Panc1 (cell line): ENCODE data around the gene SPINK8. TPM values are rescaled to one million over a fixed set of nuclear protein-coding genes. Genes with fewer than 3 reads are reported as not detected.

Source experiments
- ATAC-seq: fragments of 200-7000 bp; cut with Tn5 transposase; 2 replicates; pipeline ENCODE4 v1.9.1; 2020; ENCODE audit warnings: mild to moderate bottlenecking, moderate library complexity
- BruUV-seq: library from RNA; stranded (reverse); fragments of 400-500 nt; replicated peaks from 2 replicates; lab custom pipeline; 2021; lab: Mats Ljungman, UMichigan
- CTCF ChIA-PET: fragments of 300-600 bp; sonication (Branson Sonifier 250); formaldehyde crosslinking; loops from one replicate; lab custom pipeline; 2022; ENCODE audit warnings: antibody characterized with exemption; lab: Charles Lee
- POLR2A ChIA-PET: fragments of 300-600 bp; sonication (Branson Sonifier 250); formaldehyde crosslinking; loops from one replicate; lab custom pipeline; 2022; ENCODE audit warnings: antibody characterized with exemption; lab: Charles Lee
- DNase-seq: peaks from one replicate; pipeline ENCODE4 v3.0.0-alpha.2; 2010; ENCODE audit warnings: low read depth, low spot score
- H3K27ac ChIP-seq: 2 replicates; pipeline ENCODE4 v1.5.1; 2011; ENCODE audit warnings: mild to moderate bottlenecking, low read length, inconsistent platforms
- H3K27me3 ChIP-seq: fragments of 200-500 bp; sonication (Bioruptor generic); 2 replicates; pipeline ENCODE4 v1.6.0; 2014; ENCODE audit warnings: low read length, inconsistent platforms; ENCODE audit not compliant: control insufficient read depth, insufficient read depth
- H3K36me3 ChIP-seq: fragments of 200-500 bp; sonication (Bioruptor generic); 2 replicates; pipeline ENCODE4 v1.5.1; 2014; ENCODE audit warnings: inconsistent platforms, mild to moderate bottlenecking, low read length, moderate library complexity; ENCODE audit not compliant: control insufficient read depth, insufficient read depth
- H3K4me1 ChIP-seq: 2 replicates; pipeline ENCODE4 v1.5.1; 2011; ENCODE audit warnings: inconsistent platforms, mild to moderate bottlenecking, low read length, moderate library complexity; ENCODE audit not compliant: control insufficient read depth, insufficient read depth
- H3K4me3 ChIP-seq, 2 experiments: 2 replicates each; pipeline ENCODE4 v1.5.1; 2011 to 2012; ENCODE audit warnings: low read depth in 2 of 2, low read length in 2 of 2, mild to moderate bottlenecking in 2 of 2, inconsistent platforms in 1 of 2, moderate library complexity in 1 of 2
- H3K9me3 ChIP-seq: fragments of 200-500 bp; sonication (Bioruptor generic); 2 replicates; pipeline ENCODE4 v1.5.1; 2014; ENCODE audit warnings: low read depth, mild to moderate bottlenecking, inconsistent platforms, low read length, moderate library complexity; ENCODE audit not compliant: control insufficient read depth, insufficient read depth
- POLR2AphosphoS5 ChIP-seq: IDR thresholded peaks from 2 replicates; pipeline ENCODE4 v1.6.1; 2012; ENCODE audit warnings: mild to moderate bottlenecking, low read depth, low read length, moderate library complexity
- SIN3A ChIP-seq: IDR thresholded peaks from 2 replicates; pipeline ENCODE4 v1.6.1; 2012; ENCODE audit warnings: low read depth, mild to moderate bottlenecking, low read length, moderate library complexity, borderline replicate concordance; ENCODE audit not compliant: insufficient read depth
- TCF7L2 ChIP-seq: IDR thresholded peaks from 2 replicates; pipeline ENCODE4 v1.6.1; 2011; ENCODE audit warnings: mild to moderate bottlenecking, low read depth, low read length, inconsistent platforms
- in situ Hi-C: cut with HindIII; loops from 2 replicates; pipeline ENCODE4 v1.10.0; 2016; ENCODE audit warnings: low sequenced_read_pairs, low pct_unique_long_range_greater_than_20kb
- intact Hi-C: fragments of 100-400 bp; cut with micrococcal nuclease; formaldehyde crosslinking; loops from one replicate; pipeline ENCODE4 v1.10.0; 2022; ENCODE audit not compliant: unreplicated experiment
- total RNA-seq: library from RNA; stranded (reverse); gene quantifications from one replicate; pipeline ENCODE4 v1.2.1, GENCODE V29; 2021; ENCODE audit not compliant: unreplicated experiment
- TF ChIP-seq, protein P1 (sequence below), 2 experiments: IDR thresholded peaks; 2 replicates each; pipeline ENCODE4 v1.6.1; 2011 to 2012; ENCODE audit warnings: low read depth in 2 of 2, control low read depth in 1 of 2, low read length in 1 of 2, mild to moderate bottlenecking in 1 of 2, moderate library complexity in 1 of 2; ENCODE audit not compliant: insufficient read depth in 1 of 2
- TF ChIP-seq, protein P2 (sequence below): fragments of 450-650 bp; IDR thresholded peaks from 2 replicates; pipeline ENCODE4 v1.5.1; 2017; ENCODE audit warnings: mild to moderate bottlenecking

SPINK8 gene
- total RNA-seq, 1 experiment from 2014 or later, result not detected

GRCh38 chr3:48267782-48268181 lies 65.7 kb downstream of the SPINK8 start:
- Histone ChIP-seq H3K4me3 (no peak overlapping the region), H3K27me3 (no peaks in the 10 kb centered on the region), H3K36me3 (no peaks in the 10 kb centered on the region; the same call in 1 of the 2 replicates), H3K9me3 (no peaks in the 10 kb centered on the region), H3K27ac (no peak overlapping the region), H3K4me1 (no peaks in the 10 kb centered on the region)
- in situ Hi-C loops (no loop called here), intact Hi-C loops (no loop called here)
- no peak for DNase-seq
- BruUV-seq, result no TSS peak
- TF ChIP-seq SIN3A (no peak), TCF7L2 (no peak), POLR2AphosphoS5 (no peak)
- TF ChIP-seq, protein P1, sequence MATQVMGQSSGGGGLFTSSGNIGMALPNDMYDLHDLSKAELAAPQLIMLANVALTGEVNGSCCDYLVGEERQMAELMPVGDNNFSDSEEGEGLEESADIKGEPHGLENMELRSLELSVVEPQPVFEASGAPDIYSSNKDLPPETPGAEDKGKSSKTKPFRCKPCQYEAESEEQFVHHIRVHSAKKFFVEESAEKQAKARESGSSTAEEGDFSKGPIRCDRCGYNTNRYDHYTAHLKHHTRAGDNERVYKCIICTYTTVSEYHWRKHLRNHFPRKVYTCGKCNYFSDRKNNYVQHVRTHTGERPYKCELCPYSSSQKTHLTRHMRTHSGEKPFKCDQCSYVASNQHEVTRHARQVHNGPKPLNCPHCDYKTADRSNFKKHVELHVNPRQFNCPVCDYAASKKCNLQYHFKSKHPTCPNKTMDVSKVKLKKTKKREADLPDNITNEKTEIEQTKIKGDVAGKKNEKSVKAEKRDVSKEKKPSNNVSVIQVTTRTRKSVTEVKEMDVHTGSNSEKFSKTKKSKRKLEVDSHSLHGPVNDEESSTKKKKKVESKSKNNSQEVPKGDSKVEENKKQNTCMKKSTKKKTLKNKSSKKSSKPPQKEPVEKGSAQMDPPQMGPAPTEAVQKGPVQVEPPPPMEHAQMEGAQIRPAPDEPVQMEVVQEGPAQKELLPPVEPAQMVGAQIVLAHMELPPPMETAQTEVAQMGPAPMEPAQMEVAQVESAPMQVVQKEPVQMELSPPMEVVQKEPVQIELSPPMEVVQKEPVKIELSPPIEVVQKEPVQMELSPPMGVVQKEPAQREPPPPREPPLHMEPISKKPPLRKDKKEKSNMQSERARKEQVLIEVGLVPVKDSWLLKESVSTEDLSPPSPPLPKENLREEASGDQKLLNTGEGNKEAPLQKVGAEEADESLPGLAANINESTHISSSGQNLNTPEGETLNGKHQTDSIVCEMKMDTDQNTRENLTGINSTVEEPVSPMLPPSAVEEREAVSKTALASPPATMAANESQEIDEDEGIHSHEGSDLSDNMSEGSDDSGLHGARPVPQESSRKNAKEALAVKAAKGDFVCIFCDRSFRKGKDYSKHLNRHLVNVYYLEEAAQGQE (IDR thresholded peaks at IDR 0.05; ENCODE audit: insufficient read depth in 1 of 2, low read depth in 2 of 2, low read length in 1 of 2), result no peak
- TF ChIP-seq, protein P2, sequence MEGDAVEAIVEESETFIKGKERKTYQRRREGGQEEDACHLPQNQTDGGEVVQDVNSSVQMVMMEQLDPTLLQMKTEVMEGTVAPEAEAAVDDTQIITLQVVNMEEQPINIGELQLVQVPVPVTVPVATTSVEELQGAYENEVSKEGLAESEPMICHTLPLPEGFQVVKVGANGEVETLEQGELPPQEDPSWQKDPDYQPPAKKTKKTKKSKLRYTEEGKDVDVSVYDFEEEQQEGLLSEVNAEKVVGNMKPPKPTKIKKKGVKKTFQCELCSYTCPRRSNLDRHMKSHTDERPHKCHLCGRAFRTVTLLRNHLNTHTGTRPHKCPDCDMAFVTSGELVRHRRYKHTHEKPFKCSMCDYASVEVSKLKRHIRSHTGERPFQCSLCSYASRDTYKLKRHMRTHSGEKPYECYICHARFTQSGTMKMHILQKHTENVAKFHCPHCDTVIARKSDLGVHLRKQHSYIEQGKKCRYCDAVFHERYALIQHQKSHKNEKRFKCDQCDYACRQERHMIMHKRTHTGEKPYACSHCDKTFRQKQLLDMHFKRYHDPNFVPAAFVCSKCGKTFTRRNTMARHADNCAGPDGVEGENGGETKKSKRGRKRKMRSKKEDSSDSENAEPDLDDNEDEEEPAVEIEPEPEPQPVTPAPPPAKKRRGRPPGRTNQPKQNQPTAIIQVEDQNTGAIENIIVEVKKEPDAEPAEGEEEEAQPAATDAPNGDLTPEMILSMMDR, result no peak
- ChIA-PET POLR2A (no interaction called here), CTCF (no interaction called here)
- no peak for ATAC-seq

GRCh38 chr3:48258530-48258929 lies 74.9 kb downstream of the SPINK8 start:
- H3K36me3 ChIP-seq, result no peaks in the 10 kb centered on the region
- H3K9me3 ChIP-seq, result no peaks in the 10 kb centered on the region
- intact Hi-C loops (no loop called here), in situ Hi-C loops (no loop called here)
- no peak overlapping the region for H3K4me3 ChIP-seq
- ChIA-PET CTCF (no interaction called here), POLR2A (no interaction called here)
- no peaks in the 10 kb centered on the region for H3K4me1 ChIP-seq
- BruUV-seq, result no TSS peak
- H3K27ac ChIP-seq, result no peak overlapping the region
- TF ChIP-seq TCF7L2 (no peak), POLR2AphosphoS5 (no peak), SIN3A (no peak)
- TF ChIP-seq, protein P1 (IDR thresholded peaks at IDR 0.05; ENCODE audit: insufficient read depth in 1 of 2, low read depth in 2 of 2, low read length in 1 of 2), result no peak
- TF ChIP-seq, protein P2, result no peak
- no peak for DNase-seq
- ATAC-seq, result no peak
- no peaks in the 10 kb centered on the region for H3K27me3 ChIP-seq
